Epidermal melanocyte (primary cell): Measurements from ENCODE around the gene ATAD2B.

Experiments used
- DNase-seq: peaks from one replicate; pipeline ENCODE4 v3.0.0; 2011; ENCODE audit warnings: low spot score; ENCODE audit not compliant: insufficient read length

Gene ATAD2B

GRCh38 chr2:23837871-23838270 is 89.1 kb downstream of the ATAD2B start:
- no peak for DNase-seq

- DNase-seq, result no peak
These were observed 89.9 kb downstream of the ATAD2B start for GRCh38 chr2:23836971-23837565.

DNA sequence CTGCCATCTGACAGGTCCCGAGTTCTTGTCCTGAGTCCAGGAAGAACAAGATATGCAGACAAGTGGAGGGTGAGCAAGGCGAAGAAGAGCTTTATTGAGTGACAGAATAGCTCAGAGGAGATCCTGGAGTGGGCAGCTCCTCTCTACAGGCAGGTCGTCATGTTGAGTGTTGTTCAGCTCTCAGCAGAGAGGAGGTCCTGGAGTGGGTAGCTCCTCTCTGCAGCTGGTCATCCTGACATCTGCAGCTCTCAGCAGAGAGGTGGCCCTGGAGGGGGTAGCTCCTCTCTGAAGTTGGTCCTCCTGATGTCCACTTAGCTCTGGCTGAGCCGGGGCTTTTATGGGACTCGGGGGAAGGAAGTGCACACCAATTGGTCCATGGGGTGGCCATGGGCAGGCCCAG is 90.4 kb downstream of the ATAD2B start:
- DNase-seq, result no peak

GRCh38 chr2:23835988-23836387 is 90.9 kb downstream of the ATAD2B start:
- no peak for DNase-seq

DNA sequence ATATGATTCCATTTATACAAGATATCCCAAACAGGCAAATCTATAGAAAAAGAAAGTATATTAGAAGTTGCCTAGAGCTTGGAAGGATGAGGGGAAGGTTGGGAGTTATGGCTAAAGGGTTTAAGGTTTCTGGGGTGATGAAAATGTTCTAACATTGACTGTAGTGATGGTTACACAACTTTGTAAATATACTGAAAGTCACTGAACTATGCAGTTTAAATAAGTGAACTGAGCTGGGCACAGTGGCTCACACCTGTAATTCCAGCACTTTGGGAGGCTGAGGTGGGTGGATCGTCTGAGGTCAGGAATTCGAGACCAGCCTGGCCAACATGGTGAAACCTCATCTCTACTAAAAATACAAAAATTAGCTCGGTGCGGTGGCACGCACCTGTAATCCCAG is 91.5 kb downstream of the ATAD2B start:
- no peak for DNase-seq

DNA sequence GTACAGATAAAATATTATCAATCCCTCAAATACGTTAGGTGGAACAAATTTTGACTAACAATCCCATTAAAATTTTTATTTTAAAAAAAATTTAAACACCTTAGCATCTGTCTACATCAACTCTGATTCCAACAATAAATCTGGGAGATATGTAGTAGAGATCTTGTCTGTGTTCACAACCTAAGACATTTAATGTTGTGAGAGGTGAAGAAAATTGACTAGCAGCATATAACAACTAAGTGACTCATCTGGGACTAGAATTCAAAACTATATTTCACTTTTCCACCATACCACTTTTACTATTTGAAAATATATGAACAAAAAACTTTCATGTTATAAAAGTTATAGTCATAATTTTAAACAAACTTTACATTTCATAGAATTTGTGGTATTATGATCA is 97.9 kb downstream of the ATAD2B start:
- no peak for DNase-seq

DNA sequence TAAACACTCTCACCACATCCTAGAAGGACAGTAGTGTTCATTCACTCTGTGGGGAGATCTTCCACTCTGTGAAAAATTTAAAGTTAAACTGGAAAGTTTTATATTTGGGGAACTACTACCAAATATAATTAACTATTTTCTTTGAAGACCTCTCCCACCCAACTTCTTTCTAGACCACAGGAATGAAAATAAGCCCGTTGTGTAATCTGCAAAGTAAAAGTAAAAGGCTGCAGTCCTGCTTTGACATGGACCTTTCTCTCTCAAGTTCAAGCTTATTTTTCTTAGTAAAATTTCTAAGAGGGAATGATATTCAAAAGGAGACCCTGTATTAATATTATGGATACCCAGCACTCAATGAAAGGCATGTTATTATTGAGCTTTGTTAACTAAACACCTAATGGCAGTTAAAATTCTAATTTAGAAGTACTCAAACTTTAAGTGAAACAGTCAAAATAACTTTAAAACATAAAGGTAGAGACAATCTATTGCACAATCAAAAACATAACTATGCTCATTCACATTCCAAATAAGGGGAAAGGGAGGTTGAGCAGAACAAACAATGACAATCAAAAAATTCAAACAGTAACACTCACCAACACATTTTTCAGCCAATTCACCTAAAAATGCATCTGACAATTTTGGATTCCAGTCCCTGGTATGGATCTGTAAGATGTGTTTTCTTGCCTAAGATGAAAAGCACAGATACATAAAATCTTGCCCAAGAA is 98.5 kb downstream of the ATAD2B start:
- DNase-seq, result no peak

- DNase-seq, result no peak
These were observed 99.6 kb downstream of the ATAD2B start for GRCh38 chr2:23827287-23827686.

- no peak for DNase-seq
These were observed 100.2 kb downstream of the ATAD2B start for GRCh38 chr2:23826771-23827170.

- no peak for DNase-seq
These were observed 100.9 kb downstream of the ATAD2B start for GRCh38 chr2:23826040-23826439.

- no peak for DNase-seq
These were observed 102.1 kb downstream of the ATAD2B start for GRCh38 chr2:23824777-23825212.

- DNase-seq, result no peak
These were observed 103.1 kb downstream of the ATAD2B start for GRCh38 chr2:23823863-23824262.

DNA sequence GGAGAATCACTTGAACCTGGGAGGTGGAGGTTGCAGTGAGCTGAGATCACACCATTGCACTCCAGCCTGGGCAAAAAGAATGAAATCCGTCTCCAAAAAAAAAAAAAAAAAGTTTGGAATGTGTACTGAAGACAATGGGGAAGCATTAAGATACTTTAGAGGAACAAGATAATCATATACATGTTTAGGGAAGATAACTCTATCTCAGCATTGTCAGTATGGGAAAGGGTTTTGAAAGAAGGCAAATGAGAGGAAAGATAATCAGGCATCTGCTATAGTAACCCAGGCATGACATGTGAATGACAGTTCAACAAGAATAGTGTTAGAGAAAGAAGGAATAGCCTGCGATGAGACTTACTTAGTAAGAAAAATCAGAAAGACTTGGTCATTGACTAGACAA is 112.0 kb downstream of the ATAD2B start:
- no peak for DNase-seq

GRCh38 chr2:23813438-23813837 is 113.5 kb downstream of the ATAD2B start:
- DNase-seq, result no peak

DNA sequence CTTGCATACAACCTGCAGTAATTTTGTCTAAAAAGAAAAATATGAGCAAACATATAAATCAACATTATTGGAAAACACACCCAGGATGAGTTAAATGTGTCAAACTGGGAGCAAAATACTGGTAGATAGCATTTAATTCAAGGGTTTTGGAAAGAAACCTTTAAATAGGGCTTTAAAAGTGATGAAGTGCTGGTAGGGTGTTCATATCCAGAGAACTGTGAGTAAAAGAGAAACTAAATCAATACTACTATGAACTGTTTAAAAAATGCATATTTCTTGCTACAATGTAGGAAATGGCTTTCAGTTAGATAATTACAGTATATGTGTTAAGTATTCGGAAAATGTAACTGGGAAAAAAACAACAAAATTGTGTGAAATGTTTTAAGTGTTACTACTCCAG is 117.8 kb downstream of the ATAD2B start:
- DNase-seq, result no peak

GRCh38 chr2:23806665-23807249 is 120.2 kb downstream of the ATAD2B start:
- no peak for DNase-seq

GRCh38 chr2:23806201-23806600 is 120.7 kb downstream of the ATAD2B start:
- DNase-seq, result no peak

- DNase-seq, result no peak
These were observed 122.9 kb downstream of the ATAD2B start for GRCh38 chr2:23803965-23804542.

DNA sequence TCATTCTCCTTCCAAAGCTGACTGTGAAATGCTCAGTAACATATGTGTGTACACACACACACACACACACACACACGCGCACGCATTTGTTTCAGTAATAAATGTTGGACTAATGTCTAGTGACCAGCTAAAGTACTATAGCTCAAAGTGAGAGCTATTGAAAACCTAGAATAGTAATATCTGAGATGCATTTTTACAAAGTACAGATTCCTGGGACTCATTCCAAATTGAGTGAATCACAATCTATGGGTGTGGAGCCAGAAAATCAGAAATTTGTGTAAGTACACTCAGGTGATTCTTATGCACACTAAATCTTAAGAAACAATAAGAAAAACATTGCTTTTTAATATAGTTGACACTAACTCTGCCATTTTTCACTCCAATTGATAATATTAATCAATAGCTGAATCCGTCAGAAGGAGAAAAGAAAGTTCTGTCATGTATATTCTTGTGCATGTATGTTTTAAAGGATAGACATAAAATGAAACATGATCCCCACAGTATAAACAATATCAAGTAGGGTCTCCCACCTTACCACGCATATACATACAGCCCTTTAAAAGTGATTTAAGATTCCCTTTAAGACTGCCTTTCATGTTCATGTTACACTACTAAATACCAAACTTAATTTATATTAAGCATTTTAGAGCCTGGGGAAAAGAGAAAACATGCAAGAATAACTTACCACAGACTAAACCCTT is 123.5 kb downstream of the ATAD2B start:
- no peak for DNase-seq

DNA sequence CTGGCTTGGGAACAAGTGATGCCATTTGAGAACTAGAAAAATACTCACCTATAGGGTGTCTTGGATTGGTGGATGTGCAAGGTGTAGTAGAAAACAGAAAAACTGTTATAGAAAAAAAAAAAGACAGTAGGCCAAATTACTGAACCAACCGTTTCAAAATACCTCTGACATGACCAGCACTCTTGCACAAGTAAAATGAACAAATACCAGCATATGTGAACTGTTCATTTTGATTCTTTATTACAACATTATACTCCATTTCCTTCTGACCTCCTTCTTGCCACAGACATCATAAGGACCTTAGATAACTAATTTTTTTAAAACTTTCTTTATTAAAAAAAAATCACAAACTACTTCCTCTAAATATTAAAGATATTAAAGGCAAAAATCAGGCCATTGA is 125.5 kb downstream of the ATAD2B start:
- no peak for DNase-seq

GRCh38 chr2:23794234-23794633 is 132.7 kb downstream of the ATAD2B start:
- no peak for DNase-seq

DNA sequence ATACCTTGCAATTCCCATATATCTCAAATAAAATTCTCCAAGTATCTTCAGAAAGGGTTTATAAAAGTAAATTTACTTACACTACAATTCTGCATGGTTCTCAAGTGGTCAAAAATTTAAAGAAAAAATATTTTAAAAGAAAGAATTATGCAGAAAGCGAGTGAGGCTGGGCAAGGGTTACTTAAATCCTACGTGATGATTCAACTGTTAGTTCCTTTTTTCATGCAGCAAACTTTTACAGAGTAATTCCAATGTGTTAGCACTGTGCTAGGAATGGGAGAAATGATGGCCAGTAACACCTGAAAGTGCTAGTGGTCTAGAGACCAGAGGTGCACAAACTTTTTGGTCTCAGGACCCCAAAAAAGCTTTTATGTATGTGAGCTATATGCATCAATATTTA is 133.4 kb downstream of the ATAD2B start:
- DNase-seq, result no peak
